SK-N-SH treated with all-trans-retinoic acid at 6 μM for 48 hours (cell line): ENCODE results near the gene BARHL1.

ENCODE experiments used
- ATAC-seq: fragments of 200-7000 bp; cut with Tn5 transposase; 3 replicates; pipeline ENCODE4 v1.9.1; 2020; ENCODE audit warnings: mild to moderate bottlenecking, moderate library complexity
- ARNTL ChIP-seq: fragments of 450-650 bp; formaldehyde crosslinking; IDR thresholded peaks from 2 replicates; pipeline ENCODE4 v1.5.0; 2020; ENCODE audit warnings: low read depth, mild to moderate bottlenecking, moderate library complexity, borderline replicate concordance
- BACH2 ChIP-seq: fragments of 250-450 bp; sonication (Bioruptor Pico); IDR thresholded peaks from 2 replicates; pipeline ENCODE4 v1.9.0; 2021; ENCODE audit warnings: mild to moderate bottlenecking, borderline replicate concordance
- CSDC2 ChIP-seq: fragments of 250-450 bp; sonication (Bioruptor Pico); IDR thresholded peaks from 2 replicates; pipeline ENCODE4 v1.5.0; 2020; ENCODE audit warnings: mild to moderate bottlenecking, moderate library complexity
- ESRRG ChIP-seq: fragments of 250-450 bp; sonication (Bioruptor Pico); IDR thresholded peaks from 2 replicates; pipeline ENCODE4 v1.6.1; 2021; ENCODE audit warnings: mild to moderate bottlenecking
- ISL1 ChIP-seq: fragments of 250-450 bp; sonication (Bioruptor Pico); IDR thresholded peaks from 2 replicates; pipeline ENCODE4 v2.1.2; 2022; ENCODE audit warnings: mild to moderate bottlenecking, moderate library complexity
- OSR1 ChIP-seq: fragments of 250-450 bp; sonication (Bioruptor Pico); IDR thresholded peaks from 2 replicates; pipeline ENCODE4 v1.8.0; 2022; ENCODE audit warnings: moderate library complexity, mild to moderate bottlenecking, inconsistent platforms
- PPARA ChIP-seq: fragments of 250-450 bp; sonication (Bioruptor Pico); IDR thresholded peaks from 2 replicates; pipeline ENCODE4 v1.5.0; 2020; ENCODE audit warnings: mild to moderate bottlenecking, borderline replicate concordance
- RARB ChIP-seq: fragments of 250-450 bp; sonication (Bioruptor Pico); IDR thresholded peaks from 2 replicates; pipeline ENCODE4 v1.8.0; 2021; ENCODE audit warnings: mild to moderate bottlenecking, moderate library complexity
- SNAI2 ChIP-seq: fragments of 250-450 bp; sonication (Bioruptor Pico); IDR thresholded peaks from 2 replicates; pipeline ENCODE4 v1.5.0; 2020; ENCODE audit warnings: mild to moderate bottlenecking, moderate library complexity
- TCF4 ChIP-seq: fragments of 250-450 bp; sonication (Bioruptor Pico); IDR thresholded peaks from 2 replicates; pipeline ENCODE4 v1.8.0; 2021; ENCODE audit warnings: mild to moderate bottlenecking, moderate library complexity, borderline replicate concordance
- TOX ChIP-seq: fragments of 250-450 bp; sonication (Bioruptor Pico); IDR thresholded peaks from 2 replicates; pipeline ENCODE4 v1.8.0; 2021; ENCODE audit warnings: mild to moderate bottlenecking, moderate library complexity, borderline replicate concordance
- ZFP3 ChIP-seq: fragments of 250-450 bp; sonication (Bioruptor Pico); IDR thresholded peaks from 2 replicates; pipeline ENCODE4 v1.5.0; 2020; ENCODE audit warnings: mild to moderate bottlenecking, moderate library complexity
- ZNF565 ChIP-seq: fragments of 450-650 bp; formaldehyde crosslinking; conservative IDR thresholded peaks from 2 replicates; pipeline ENCODE4 v1.5.0; 2020; ENCODE audit warnings: low read depth, mild to moderate bottlenecking, moderate library complexity
- ZNF70 ChIP-seq: fragments of 450-650 bp; formaldehyde crosslinking; IDR thresholded peaks from 2 replicates; pipeline ENCODE4 v1.5.0; 2020; ENCODE audit warnings: mild to moderate bottlenecking, moderate library complexity
- TF ChIP-seq, protein P1 (sequence below): fragments of 250-450 bp; sonication (Bioruptor Pico); IDR thresholded peaks from 2 replicates; pipeline ENCODE4 v1.8.0; 2021; ENCODE audit warnings: low read depth, mild to moderate bottlenecking, moderate library complexity, borderline replicate concordance
- TF ChIP-seq, protein P2 (sequence below): fragments of 250-450 bp; sonication (Bioruptor Pico); IDR thresholded peaks from 2 replicates; pipeline ENCODE4 v1.5.0; 2020; ENCODE audit warnings: mild to moderate bottlenecking, moderate library complexity
- TF ChIP-seq, protein P3 (sequence below): fragments of 250-450 bp; sonication (Bioruptor Pico); IDR thresholded peaks from 2 replicates; pipeline ENCODE4 v1.5.1; 2020; ENCODE audit warnings: low read depth, mild to moderate bottlenecking, moderate library complexity
- TF ChIP-seq, protein P4 (sequence below): fragments of 250-450 bp; sonication (Bioruptor Pico); IDR thresholded peaks from 2 replicates; pipeline ENCODE4 v1.8.0; 2020; ENCODE audit warnings: mild to moderate bottlenecking, moderate library complexity, borderline replicate concordance
- TF ChIP-seq, protein P5 (sequence below): fragments of 250-450 bp; sonication (Bioruptor Pico); IDR thresholded peaks from 2 replicates; pipeline ENCODE4 v1.5.1; 2021; ENCODE audit warnings: mild to moderate bottlenecking, moderate library complexity

Gene BARHL1

DNA sequence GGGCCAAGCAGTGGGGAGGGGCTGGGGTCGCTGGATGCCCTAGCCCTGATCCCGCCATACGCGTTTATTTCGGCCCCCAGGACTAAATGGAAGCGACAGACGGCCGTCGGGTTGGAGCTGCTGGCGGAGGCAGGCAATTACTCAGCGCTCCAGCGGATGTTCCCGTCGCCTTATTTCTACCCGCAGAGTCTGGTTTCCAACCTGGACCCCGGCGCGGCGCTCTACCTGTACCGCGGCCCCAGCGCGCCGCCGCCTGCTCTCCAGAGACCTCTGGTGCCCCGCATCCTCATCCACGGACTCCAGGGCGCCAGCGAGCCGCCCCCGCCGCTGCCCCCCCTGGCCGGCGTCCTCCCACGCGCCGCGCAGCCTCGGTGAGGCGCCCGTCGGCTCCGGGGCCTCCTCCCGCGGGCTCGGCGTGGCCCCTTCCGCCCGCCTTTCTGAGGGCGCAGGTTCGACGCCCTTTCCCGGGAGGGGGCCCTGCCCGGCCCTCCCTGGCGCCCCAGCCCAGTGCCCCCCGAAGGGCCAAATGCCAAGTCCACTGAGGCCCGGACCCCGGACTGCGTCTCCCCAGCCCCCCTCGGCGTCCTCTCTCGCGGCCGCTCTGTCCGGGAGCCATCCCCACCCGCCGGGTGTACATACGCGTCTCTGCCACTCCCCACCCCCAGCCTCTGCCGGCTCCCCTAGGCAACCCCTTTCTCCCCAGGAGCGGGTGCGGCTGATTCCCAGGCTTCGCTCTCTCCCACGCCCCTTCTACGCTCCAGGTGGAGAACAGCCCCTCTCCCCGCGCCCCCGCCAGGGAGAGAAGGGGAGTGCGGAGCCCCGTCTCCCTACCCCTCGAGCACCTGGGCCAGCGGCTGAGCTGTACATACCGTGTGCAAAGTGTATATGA lies 7.0 kb downstream of the BARHL1 start:
- ATAC-seq = peak; percentile 17
- TF ChIP-seq, protein P1, sequence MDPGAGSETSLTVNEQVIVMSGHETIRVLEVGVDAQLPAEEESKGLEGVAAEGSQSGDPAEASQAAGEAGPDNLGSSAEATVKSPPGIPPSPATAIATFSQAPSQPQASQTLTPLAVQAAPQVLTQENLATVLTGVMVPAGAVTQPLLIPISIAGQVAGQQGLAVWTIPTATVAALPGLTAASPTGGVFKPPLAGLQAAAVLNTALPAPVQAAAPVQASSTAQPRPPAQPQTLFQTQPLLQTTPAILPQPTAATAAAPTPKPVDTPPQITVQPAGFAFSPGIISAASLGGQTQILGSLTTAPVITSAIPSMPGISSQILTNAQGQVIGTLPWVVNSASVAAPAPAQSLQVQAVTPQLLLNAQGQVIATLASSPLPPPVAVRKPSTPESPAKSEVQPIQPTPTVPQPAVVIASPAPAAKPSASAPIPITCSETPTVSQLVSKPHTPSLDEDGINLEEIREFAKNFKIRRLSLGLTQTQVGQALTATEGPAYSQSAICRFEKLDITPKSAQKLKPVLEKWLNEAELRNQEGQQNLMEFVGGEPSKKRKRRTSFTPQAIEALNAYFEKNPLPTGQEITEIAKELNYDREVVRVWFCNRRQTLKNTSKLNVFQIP = no peak
- TF ChIP-seq, protein P2, sequence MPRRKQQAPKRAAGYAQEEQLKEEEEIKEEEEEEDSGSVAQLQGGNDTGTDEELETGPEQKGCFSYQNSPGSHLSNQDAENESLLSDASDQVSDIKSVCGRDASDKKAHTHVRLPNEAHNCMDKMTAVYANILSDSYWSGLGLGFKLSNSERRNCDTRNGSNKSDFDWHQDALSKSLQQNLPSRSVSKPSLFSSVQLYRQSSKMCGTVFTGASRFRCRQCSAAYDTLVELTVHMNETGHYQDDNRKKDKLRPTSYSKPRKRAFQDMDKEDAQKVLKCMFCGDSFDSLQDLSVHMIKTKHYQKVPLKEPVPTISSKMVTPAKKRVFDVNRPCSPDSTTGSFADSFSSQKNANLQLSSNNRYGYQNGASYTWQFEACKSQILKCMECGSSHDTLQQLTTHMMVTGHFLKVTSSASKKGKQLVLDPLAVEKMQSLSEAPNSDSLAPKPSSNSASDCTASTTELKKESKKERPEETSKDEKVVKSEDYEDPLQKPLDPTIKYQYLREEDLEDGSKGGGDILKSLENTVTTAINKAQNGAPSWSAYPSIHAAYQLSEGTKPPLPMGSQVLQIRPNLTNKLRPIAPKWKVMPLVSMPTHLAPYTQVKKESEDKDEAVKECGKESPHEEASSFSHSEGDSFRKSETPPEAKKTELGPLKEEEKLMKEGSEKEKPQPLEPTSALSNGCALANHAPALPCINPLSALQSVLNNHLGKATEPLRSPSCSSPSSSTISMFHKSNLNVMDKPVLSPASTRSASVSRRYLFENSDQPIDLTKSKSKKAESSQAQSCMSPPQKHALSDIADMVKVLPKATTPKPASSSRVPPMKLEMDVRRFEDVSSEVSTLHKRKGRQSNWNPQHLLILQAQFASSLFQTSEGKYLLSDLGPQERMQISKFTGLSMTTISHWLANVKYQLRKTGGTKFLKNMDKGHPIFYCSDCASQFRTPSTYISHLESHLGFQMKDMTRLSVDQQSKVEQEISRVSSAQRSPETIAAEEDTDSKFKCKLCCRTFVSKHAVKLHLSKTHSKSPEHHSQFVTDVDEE (CRISPR knock-in tag) = no peak
- TF ChIP-seq ZNF70 (CRISPR knock-in tag) (no peak), ESRRG (CRISPR knock-in tag) (no peak), PPARA (CRISPR knock-in tag) (no peak), BACH2 (CRISPR knock-in tag) (no peak), ARNTL (no peak), TOX (no peak), CSDC2 (CRISPR knock-in tag) (no peak), OSR1 (no peak), TCF4 (no peak), SNAI2 (no peak), ZNF565 (CRISPR knock-in tag) (no peak), ISL1 (CRISPR knock-in tag) (no peak), RARB (CRISPR knock-in tag) (no peak), ZFP3 (CRISPR knock-in tag) (no peak)
- TF ChIP-seq, protein P3, sequence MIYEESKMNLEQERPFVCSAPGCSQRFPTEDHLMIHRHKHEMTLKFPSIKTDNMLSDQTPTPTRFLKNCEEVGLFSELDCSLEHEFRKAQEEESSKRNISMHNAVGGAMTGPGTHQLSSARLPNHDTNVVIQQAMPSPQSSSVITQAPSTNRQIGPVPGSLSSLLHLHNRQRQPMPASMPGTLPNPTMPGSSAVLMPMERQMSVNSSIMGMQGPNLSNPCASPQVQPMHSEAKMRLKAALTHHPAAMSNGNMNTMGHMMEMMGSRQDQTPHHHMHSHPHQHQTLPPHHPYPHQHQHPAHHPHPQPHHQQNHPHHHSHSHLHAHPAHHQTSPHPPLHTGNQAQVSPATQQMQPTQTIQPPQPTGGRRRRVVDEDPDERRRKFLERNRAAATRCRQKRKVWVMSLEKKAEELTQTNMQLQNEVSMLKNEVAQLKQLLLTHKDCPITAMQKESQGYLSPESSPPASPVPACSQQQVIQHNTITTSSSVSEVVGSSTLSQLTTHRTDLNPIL (CRISPR knock-in tag) = no peak
- TF ChIP-seq, protein P4, sequence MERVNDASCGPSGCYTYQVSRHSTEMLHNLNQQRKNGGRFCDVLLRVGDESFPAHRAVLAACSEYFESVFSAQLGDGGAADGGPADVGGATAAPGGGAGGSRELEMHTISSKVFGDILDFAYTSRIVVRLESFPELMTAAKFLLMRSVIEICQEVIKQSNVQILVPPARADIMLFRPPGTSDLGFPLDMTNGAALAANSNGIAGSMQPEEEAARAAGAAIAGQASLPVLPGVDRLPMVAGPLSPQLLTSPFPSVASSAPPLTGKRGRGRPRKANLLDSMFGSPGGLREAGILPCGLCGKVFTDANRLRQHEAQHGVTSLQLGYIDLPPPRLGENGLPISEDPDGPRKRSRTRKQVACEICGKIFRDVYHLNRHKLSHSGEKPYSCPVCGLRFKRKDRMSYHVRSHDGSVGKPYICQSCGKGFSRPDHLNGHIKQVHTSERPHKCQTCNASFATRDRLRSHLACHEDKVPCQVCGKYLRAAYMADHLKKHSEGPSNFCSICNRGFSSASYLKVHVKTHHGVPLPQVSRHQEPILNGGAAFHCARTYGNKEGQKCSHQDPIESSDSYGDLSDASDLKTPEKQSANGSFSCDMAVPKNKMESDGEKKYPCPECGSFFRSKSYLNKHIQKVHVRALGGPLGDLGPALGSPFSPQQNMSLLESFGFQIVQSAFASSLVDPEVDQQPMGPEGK = no peak
- TF ChIP-seq, protein P5, sequence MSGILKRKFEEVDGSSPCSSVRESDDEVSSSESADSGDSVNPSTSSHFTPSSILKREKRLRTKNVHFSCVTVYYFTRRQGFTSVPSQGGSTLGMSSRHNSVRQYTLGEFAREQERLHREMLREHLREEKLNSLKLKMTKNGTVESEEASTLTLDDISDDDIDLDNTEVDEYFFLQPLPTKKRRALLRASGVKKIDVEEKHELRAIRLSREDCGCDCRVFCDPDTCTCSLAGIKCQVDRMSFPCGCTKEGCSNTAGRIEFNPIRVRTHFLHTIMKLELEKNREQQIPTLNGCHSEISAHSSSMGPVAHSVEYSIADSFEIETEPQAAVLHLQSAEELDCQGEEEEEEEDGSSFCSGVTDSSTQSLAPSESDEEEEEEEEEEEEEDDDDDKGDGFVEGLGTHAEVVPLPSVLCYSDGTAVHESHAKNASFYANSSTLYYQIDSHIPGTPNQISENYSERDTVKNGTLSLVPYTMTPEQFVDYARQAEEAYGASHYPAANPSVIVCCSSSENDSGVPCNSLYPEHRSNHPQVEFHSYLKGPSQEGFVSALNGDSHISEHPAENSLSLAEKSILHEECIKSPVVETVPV (CRISPR knock-in tag) = no peak
- TF ChIP-seq, all 23 proteins: peak for 0

DNA sequence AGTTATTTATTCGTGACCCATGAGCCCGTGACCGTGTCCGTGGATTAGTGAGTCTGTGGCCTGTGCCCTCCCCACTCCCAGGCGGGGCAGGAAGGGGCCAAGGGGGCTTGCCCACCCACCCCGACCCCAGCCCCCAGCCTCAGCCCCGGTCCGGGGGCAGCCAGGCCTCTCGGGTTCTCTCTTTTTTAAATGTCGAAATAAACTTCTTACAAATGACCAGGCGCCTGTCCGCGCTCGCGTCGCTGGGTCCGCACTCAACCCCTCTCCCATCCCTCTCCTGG lies 7.6 kb downstream of the BARHL1 start:
- TF ChIP-seq ZFP3 (CRISPR knock-in tag) = no peak
- TF ChIP-seq, protein P2 (CRISPR knock-in tag) = no peak
- TF ChIP-seq ISL1 (CRISPR knock-in tag) = no peak
- no peak for TF ChIP-seq ESRRG (CRISPR knock-in tag)
- TF ChIP-seq, all 23 proteins: peak for 0
- ATAC-seq = no peak
